Bronchial epithelial cell (primary cell): ENCODE data around the gene PITRM1. TPM values are rescaled to one million over a fixed set of nuclear protein-coding genes. Genes with fewer than 3 reads are reported as not detected.

Source experiments
- DNase-seq: peaks from one replicate; pipeline ENCODE4 v3.0.0-alpha.2; 2010; ENCODE audit warnings: low read depth
- FAIRE-seq: peaks from 2 replicates; lab custom pipeline; 2011; peaks lifted over from hg19 to GRCh38; lab: Jason Lieb, UNC
- H3K27me3 ChIP-seq: 2 replicates; pipeline ENCODE4 v1.5.1; 2011; ENCODE audit warnings: low read length; ENCODE audit not compliant: control insufficient read depth, insufficient read depth
- H3K36me3 ChIP-seq: 2 replicates; pipeline ENCODE4 v1.5.1; 2011; ENCODE audit warnings: low read length; ENCODE audit not compliant: control insufficient read depth, insufficient read depth
- H3K4me3 ChIP-seq: 2 replicates; pipeline ENCODE4 v1.5.1; 2011; ENCODE audit warnings: mild to moderate bottlenecking, low read depth, low read length, control low read depth
- total RNA-seq: library from RNA; depleted of rRNA; stranded (reverse); fragments of >200 nt; gene quantifications from 2 replicates; pipeline ENCODE4 v1.2.1, GENCODE V29; 2014
- TF ChIP-seq, protein P1 (sequence below): IDR thresholded peaks from 2 replicates; pipeline ENCODE4 v1.5.1; 2011; ENCODE audit warnings: mild to moderate bottlenecking, moderate library complexity, low read length, control low read depth, inconsistent platforms; ENCODE audit not compliant: insufficient read depth, severe bottlenecking

PITRM1 gene
- total RNA-seq, 1 donor from 2014 or later: 39.2 TPM

DNA sequence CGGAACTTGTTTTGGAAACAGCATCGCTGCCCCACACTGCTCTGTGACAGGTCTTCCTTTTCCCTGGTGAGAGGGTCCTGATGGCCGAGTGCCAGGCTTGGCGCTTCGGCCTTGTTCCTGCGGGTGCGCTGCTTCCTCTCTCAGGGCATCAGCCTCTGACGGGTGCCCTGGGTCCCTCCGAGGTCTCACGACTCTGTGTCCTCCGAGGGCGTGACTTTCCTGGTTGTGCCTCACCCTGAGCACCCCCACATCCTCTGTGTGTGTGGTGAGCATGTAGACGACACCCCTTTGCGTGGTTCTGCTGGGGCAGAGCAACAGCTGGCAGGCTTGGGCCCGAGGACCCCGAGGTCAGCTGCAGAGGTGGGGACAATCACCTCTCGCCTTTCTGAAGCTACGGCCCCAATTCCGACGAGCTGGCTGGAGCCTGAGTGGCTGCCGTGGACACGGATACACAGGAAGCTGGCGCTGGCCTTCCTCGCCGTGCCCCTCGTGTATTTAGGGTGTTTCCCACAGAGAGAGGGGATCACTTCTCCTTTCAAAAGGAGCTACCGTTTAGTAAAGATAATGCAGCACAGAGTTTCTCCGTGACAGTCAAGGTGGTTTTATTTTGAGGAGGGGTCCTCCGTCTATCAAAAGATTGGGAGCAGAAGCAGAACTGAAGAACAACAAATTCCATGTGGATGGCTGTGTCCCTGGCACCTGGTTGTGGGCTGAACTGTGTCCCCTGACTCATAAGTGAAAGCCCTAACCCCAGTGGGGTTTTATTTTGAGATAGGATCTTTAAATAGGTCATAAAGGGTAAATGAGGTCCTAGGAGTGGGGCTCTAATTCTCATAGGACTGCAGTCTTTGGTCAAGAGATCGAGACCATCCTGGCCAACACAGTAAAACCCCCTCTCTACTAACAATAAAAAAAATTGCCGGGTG lies 36.2 kb upstream of the PITRM1 start:
- FAIRE-seq (no peak), DNase-seq (no peak)
- TF ChIP-seq, protein P1, sequence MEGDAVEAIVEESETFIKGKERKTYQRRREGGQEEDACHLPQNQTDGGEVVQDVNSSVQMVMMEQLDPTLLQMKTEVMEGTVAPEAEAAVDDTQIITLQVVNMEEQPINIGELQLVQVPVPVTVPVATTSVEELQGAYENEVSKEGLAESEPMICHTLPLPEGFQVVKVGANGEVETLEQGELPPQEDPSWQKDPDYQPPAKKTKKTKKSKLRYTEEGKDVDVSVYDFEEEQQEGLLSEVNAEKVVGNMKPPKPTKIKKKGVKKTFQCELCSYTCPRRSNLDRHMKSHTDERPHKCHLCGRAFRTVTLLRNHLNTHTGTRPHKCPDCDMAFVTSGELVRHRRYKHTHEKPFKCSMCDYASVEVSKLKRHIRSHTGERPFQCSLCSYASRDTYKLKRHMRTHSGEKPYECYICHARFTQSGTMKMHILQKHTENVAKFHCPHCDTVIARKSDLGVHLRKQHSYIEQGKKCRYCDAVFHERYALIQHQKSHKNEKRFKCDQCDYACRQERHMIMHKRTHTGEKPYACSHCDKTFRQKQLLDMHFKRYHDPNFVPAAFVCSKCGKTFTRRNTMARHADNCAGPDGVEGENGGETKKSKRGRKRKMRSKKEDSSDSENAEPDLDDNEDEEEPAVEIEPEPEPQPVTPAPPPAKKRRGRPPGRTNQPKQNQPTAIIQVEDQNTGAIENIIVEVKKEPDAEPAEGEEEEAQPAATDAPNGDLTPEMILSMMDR: no peak
- Histone ChIP-seq H3K27me3 (no peaks in the 10 kb centered on the region), H3K36me3 (no peaks in the 10 kb centered on the region), H3K4me3 (no peak overlapping the region)

GRCh38 chr10:3207351-3207750 lies 34.8 kb upstream of the PITRM1 start:
- FAIRE-seq (no peak), DNase-seq (no peak)
- Histone ChIP-seq H3K4me3 (no peak overlapping the region), H3K27me3 (no peaks in the 10 kb centered on the region), H3K36me3 (no peaks in the 10 kb centered on the region)
- TF ChIP-seq, protein P1: no peak

DNA sequence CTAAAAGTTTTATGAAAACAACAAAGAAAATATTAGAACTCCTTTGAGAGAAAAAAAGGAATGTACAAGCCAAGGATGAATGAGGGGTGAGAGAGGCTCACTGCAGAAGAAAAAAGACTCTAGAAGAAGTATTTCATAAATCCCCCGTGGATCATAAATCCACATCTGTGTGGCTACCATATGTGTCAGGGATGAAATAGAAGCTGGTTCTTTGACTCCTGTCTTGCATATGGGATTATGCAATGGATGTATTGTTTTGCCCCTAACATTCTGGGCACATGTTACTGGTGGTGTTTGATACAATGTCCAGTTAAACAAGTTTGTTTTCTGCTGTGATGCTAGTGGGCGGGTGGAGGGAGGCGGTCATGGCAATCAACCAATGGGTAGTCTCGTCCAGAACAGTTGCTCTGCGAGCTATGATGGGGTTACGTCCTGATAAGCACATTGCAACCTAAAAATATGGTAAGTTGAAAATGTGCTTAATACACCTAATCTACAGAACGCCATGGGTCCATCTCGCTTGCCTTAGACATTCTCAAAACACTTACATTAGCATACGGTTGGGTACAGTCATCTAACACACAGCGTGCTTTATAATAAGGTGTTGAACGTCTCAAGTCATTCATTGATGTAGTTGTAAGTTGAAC lies 34.1 kb upstream of the PITRM1 start:
- no peak for DNase-seq
- no peak overlapping the region for H3K4me3 ChIP-seq
- H3K36me3 ChIP-seq: no peaks in the 10 kb centered on the region
- H3K27me3 ChIP-seq: no peaks in the 10 kb centered on the region
- TF ChIP-seq, protein P1: no peak
- FAIRE-seq: no peak

GRCh38 chr10:3203972-3204371 lies 31.4 kb upstream of the PITRM1 start:
- no peaks in the 10 kb centered on the region for H3K36me3 ChIP-seq
- H3K27me3 ChIP-seq: peaks cover 1% of the 10 kb centered on the region
- no peak for DNase-seq
- H3K4me3 ChIP-seq: no peak overlapping the region
- TF ChIP-seq, protein P1: no peak
- FAIRE-seq: no peak

DNA sequence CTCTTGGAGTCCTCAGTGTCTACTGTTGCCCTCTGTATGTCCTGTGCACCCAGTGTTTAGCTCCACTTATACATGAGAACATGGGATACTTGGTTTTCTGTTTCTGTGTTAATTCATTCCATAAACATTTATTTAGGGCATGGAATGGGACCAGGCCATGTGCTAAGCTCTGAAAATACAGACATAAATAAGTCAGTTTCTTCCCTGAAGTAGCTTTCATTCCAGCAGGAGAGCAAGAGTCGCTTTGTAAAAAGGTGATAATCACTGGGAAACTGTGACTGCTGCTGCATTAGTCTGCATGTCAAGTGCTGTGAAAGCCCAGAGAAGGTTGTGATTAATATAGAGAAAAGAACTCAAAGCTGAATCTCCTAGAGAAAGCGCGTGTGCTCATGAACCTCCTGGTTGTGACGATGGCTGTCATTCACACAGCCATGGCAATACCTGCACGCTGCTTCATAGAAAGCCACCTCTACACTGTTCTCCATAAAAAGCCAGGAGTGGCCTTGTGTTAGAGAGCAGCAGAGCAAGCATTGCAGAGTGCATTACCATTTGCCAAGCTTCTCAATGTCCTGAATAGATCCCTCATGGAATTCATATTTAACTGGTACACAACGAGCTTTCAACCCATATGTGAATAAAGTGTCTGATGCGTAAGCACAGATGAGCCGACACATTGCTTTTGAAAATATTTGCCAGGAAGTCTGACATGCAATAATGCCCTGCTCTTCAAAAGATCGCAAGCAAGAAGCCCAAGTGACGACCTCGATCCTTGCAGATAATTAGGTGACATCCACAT lies 30.6 kb upstream of the PITRM1 start:
- FAIRE-seq: peak; percentile 7
- no peaks in the 10 kb centered on the region for H3K36me3 ChIP-seq
- peaks cover 3% of the 10 kb centered on the region for H3K27me3 ChIP-seq
- DNase-seq: no peak
- TF ChIP-seq, protein P1: no peak
- H3K4me3 ChIP-seq: no peak overlapping the region
